Fibroblast of mammary gland (primary cell): Measurements from ENCODE around the gene LRRIQ3.

ENCODE experiments used
- DNase-seq: peaks from one replicate; pipeline ENCODE4 v3.0.0-alpha.2; 2010; ENCODE audit warnings: low read depth
- H3K4me3 ChIP-seq: 2 replicates; pipeline ENCODE4 v1.5.1; 2011; ENCODE audit warnings: low read depth, mild to moderate bottlenecking, low read length, moderate library complexity; ENCODE audit not compliant: control insufficient read depth
- CTCF ChIP-seq: conservative IDR thresholded peaks from 2 replicates; pipeline ENCODE4 v1.5.1; 2011; ENCODE audit warnings: low read depth, low read length, inconsistent platforms; ENCODE audit not compliant: control insufficient read depth, insufficient read depth

LRRIQ3 gene

DNA sequence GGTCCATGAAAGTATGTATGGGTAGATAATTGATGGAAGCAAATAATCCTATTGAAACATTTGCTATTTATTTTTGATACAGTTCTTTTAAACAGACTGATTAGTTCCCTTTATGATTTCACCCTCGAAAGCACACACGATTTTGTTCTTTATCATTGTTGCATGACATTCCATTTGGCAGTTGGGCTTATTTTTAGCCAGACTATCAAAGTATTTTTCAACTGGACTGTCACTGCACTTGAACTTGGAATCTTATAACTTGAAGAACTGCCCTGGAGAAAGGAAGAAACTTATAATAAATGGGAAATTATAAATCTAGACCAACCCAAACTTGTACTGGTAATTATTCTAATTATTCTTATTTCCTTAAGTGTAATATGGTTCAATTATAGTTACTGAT, 37.2 kb upstream of the LRRIQ3 start, which contains the start of gene TNNI3K:
Gene TNNI3K (plus strand): TSS at position 235 of the 400 bp plus-strand sequence. CDS start 65 bp downstream, at position 300.
- TF ChIP-seq CTCF: no peak
- DNase-seq: no peak
- no peak within 1 kb of the TSS for H3K4me3 ChIP-seq

GRCh38 chr1:74223453-74223852, 25.5 kb upstream of the LRRIQ3 start:
- no peak overlapping the region for H3K4me3 ChIP-seq
- no peak for TF ChIP-seq CTCF
- no peak for DNase-seq

DNA sequence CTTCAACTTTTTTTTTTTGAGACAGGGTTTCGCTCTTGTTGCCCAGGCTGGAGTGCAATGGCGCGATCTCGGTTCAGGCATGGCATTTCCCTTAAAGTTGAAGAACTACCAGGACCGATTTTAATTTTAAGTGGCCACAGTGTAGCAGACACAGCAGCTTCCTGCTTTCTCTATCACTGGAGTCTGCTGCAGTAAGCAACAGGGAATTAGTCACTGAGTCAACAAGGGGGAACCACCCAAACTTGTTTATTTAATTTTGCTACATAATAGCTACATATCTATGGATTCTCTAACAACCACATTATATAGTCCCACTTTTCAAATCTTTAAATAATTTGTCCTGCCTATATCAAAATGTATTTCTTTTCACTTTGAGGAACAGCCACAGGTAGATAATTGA, 24.7 kb upstream of the LRRIQ3 start:
- no peak for TF ChIP-seq CTCF

GRCh38 chr1:74215229-74215628, 17.3 kb upstream of the LRRIQ3 start:
- TF ChIP-seq CTCF: no peak
- DNase-seq: no peak
- H3K4me3 ChIP-seq: no peak overlapping the region

More for the DNA sequence above, 24.7 kb upstream of the LRRIQ3 start:
- DNase-seq: no peak
- H3K4me3 ChIP-seq: no peak overlapping the region

GRCh38 chr1:74205266-74205665, 7.3 kb upstream of the LRRIQ3 start:
- TF ChIP-seq CTCF: no peak
- H3K4me3 ChIP-seq: no peak overlapping the region
- no peak for DNase-seq

- H3K4me3 ChIP-seq: no peak overlapping the region
- no peak for DNase-seq
- TF ChIP-seq CTCF: no peak
Measured at GRCh38 chr1:74199504-74199903, 1.5 kb upstream of the LRRIQ3 start.

DNA sequence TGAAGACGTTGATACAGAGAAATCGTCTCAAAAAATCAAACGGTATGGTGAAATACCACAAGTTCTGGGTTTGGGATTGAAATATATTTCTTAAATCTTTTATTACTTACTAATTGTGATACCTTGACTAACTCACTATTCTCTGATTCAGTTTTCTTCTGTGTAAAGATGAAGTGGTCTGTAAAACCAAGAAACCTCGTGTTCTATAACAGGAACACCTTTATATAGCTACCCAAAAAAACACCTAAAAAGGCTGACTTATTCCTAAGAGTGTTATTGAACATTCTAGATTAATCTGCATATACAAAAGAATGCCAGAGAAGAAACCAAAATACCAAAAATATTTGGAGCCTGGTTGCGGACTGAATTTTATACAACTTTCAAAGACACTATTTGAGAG, 721 bp downstream of the LRRIQ3 start:
- DNase-seq: no peak
- H3K4me3 ChIP-seq: peak overlapping the region; percentile 87
- TF ChIP-seq CTCF: no peak
